Iris pigment epithelial cell (primary cell): Measurements from ENCODE around the gene TRIM38.
A peak's percentile ranks its signal among the peaks of the same experiment; 100 is the strongest.
"Not testable (repeated sequence)": the region's sequence is repeated elsewhere in the genome, so short reads cannot be mapped to it uniquely, and the experiment has no call there.

Experiments used
- DNase-seq: peaks from one replicate; pipeline ENCODE4 v3.0.0-alpha.2; 2011; ENCODE audit warnings: low read depth

Gene TRIM38

GRCh38 chr6:25971187-25971821 is 8.7 kb downstream of the TRIM38 start:
- DNase-seq = peak; percentile 93

DNA sequence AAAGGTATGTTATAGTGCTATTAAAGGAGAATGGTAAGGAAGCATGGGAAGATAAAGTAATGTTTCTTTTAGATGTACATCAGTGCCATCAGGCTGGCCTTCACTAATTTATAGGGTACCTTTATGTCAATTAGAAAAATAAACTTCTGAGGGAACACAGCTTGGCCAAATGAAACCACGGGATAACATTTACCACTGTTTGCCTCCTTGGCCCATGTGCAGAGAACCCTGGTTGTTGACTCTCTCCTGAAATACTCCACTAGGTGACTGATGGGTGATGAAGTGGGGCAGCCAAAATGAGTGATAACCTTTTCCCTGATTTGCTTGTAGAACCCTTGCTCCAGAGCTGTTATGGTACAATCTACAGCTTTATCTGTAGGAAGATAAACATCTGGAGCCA is 9.5 kb downstream of the TRIM38 start:
- DNase-seq = no peak

DNA sequence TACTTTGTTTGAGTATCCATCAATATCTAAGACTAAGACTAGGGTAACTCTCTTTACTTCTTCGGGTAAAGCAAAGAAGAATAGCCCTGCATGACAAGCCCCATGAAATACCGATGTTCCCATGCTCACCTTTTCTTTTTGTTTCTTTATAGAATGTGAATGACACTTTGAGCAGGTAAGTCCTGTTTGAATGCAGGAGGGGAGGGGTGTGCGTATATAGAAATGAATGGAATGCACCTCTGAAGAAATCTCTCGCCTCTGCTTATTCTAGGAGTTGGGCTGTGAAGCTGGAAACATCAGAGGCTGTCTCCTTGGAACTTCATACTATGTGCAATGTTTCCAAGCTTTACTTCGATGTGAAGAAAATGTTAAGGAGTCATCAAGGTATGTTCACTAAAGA is 10.3 kb downstream of the TRIM38 start:
- no peak for DNase-seq

- DNase-seq = no peak
These were observed 11.4 kb downstream of the TRIM38 start for GRCh38 chr6:25973923-25974555.

- no peak for DNase-seq
These were observed 13.4 kb downstream of the TRIM38 start for GRCh38 chr6:25975923-25976560.

- DNase-seq = no peak
These were observed 18.3 kb downstream of the TRIM38 start for GRCh38 chr6:25980935-25981334.

GRCh38 chr6:25981568-25982263 is 19.1 kb downstream of the TRIM38 start:
- no peak for DNase-seq

GRCh38 chr6:25984265-25984664 is 21.7 kb downstream of the TRIM38 start:
- no peak for DNase-seq

DNA sequence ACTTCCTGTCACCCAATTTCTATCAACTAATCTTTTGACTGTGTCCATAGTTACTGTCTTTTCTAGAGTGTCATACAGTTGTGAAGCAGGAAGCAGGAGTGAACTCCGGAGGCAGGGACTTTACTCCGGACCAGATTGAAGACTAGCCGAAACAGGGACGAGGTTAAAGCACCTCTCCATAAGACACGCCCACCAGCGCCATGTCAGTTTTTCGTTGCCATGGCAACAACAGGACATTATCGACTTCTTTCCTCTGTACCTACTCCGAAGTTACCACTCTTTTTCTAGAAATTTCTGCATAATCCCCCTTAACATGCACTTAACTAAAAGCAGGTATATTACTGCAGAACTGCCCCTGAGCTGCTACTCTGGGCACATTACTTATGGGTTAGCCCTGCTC is 25.2 kb downstream of the TRIM38 start:
- DNase-seq = no peak

GRCh38 chr6:25990172-25990873 is 27.7 kb downstream of the TRIM38 start:
- no peak for DNase-seq

DNA sequence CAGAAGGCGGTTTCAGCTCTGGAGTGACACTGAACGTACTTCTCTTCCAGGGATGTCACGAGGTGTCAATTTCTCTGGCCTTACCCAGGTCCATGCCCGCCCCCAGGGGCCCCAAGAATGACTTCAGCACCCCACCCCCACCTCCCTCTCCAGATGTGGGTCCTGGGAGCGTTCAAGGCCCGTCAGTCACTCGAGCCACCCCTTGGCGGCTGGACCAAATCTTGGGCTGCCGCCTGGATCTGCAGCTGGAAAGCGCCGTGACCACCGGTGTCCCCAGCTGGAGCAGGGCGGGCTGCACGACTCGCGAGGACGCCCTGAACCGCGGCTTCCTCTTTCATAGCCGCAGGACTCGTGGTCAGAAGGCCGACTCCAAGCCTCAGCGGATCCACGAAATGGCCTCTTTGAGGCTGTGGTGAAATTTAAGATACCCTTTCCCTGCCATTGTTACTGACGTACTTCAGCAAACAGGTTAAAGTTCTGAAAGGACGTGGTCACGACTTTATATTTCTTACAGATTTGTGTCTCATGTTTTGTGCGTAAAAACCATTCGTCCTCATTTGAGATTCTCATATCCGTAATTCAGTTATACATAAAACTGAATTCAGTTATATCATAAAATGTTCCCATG is 29.3 kb downstream of the TRIM38 start:
- peak; percentile 59 for DNase-seq

DNA sequence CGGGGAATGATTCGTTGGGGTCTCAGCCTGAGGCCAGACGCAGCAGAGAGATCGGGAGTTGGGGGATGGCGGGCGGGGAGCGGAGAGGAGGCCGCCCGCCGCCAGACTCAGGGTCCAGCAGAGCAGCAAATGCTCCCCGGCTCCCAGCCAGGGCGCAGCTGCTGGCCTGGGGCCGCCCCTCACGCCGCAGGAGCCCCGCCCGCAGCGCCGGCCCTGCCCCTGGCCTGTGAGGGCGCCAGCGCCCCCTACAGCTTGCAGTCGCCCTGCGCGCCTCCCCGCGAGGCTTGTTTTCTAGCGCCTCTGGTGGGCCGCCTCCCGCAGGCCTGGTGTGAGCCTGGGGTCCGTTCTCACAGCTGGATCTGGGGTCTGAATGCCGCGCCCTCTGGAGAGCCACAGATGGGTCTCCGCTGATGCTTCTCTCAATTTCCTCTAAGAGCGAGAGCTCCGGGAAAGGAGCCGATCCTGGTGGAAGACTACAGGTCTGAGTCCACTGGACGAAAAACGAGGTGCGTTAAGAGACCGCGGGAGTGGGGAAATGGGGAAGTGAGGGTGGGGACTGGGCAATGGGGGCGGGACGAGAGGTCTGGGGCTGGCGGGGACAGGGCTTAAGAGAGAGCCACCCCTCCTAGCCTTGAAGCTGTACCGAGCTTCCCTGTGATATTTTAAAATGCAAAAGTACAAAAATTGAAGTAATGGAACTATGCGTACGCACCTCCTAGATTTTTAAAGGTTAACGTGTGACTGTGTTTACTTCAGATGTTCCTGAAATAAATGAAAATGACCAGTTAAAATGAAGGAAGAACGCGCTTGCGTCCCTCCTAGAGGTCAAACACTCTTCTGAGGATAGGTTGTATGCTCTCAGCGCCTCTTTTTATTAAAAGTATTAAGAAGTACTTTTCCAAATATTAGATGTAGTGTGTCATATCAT is 30.1 kb downstream of the TRIM38 start:
- DNase-seq = peak; percentile 87

- not testable (repeated sequence) for DNase-seq
These were observed 30.7 kb downstream of the TRIM38 start for GRCh38 chr6:25993341-25993684.

DNA sequence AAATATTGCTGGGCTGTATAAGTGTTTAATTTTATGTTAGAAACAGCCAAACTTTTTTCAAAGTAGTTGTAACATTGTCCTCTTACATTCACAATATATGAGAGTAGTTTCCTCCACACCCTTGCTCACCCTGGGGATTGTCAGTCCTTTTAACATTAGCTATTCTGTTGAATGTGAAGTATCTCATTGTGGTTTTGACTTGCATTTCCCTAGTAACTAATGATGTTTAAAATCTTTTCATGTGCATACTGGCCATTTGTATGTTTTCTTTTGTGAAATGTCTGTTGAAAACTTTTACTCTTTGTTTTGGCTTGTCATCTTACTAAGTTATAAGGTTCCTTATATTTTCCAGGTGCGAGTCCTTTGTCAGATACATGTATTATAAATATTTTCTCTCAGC is 32.9 kb downstream of the TRIM38 start:
- no peak for DNase-seq

GRCh38 chr6:25997921-25998320 is 35.3 kb downstream of the TRIM38 start:
- no peak for DNase-seq

DNA sequence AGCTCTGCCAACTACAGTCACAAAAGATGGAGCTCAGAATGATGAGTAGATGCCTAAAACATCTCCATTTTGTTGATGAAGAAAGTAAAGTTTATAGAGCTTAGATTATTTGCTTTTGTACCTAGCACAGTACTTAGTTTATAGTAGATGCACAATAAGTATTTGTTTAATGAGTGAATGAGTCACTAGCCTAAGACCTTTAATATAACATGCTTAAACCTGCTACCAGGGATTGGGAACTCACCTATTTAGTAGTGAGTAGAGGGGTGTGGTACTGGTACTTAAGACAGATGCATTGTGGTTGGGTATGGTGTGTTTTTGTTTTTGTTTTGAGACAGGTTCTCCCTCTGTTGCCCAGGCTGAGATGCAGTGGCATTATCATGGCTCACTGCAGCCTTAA is 35.8 kb downstream of the TRIM38 start:
- no peak for DNase-seq

GRCh38 chr6:25999225-25999624 is 36.6 kb downstream of the TRIM38 start:
- DNase-seq = not testable (repeated sequence)

DNA sequence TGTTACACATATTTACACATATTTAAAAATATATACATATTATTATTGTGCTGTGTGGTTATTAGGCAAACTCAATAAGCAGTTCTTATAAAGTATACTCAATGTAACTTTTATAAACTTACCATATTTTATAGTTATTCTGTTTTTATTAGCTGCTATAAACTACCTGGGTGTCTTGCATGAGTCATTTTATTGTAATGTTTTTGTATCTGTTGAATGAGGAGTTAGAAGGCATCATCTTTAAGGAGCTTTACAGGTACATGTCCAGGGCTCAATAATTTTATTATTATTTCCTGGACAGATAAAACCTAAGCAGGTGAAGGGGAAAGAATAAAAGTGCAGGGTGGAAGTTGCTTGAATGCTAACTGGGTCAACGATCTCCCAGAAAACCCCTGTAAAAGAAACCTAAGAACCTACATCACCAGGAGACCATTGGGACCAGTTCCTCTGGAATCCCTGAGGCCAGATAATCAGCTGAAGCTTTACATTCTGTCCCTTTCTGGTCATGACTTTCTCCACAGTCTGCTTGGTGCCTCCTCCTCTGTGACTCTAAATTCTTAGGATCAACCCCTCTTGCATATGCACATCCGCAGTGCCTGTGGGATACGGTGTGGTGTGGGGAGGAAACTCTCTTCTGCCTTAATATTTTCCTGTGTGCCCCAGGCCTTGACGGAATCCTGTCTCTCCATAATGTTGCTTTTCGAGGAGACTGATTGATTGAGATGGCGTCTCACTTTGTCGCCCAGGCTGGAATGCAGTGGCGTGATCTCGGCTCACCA is 38.0 kb downstream of the TRIM38 start:
- DNase-seq = no peak

DNA sequence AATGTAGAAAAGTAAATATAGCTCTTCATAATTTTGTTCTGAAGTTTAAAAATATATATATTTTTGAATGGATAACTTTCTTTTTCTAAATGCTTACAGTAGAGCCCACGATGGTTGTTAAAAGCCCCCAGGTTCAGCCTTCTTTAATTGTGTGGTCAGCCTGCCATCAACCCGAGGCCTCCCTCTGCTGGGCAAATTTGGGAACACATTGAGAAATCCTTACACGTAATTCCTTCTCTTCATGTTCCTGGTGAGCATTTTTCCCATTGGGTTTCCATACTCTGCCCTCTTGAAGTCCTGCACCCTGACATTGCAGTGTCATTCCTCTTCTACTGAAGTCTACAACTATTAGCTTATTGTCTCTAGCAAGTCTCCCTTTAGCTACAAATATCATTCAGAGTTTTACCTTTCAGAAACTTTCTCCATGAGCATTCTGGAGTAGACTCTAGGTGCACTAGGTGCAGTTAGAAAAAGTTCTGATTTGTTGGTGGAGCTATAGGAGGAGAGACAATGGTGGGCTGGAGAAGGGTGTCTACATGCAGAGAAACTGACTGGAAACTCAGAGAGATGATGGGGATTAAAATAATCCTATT is 40.6 kb downstream of the TRIM38 start:
- peak; percentile 52 for DNase-seq
